ENCODE measurements around the gene KRT86.

KRT86 gene

DNA sequence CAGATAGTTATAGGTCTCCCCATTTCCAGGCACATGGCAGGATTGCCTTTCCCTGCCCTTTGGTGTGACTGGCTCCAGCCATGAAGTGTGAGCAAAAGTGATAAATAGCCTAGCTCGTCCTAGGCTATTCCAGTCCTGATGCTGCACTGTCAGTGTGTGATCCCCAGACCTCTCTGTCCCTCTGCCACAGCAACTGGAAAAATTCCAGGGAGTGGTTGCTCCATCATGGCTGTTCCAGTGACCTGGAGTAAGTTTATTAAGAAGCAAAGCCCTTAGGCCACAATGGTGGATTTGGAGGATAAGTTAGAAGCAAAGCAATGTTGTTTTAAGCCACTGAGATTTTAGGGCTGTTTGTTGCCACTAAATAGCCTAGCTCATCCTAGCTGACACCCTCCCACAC is 56.6 kb downstream of the KRT86 start:
- Histone ChIP-seq H3K36me3 (ENCODE audit: insufficient read depth, low read length) (no peaks in the 10 kb centered on the region), H2AFZ (ENCODE audit: low read length) (no peak overlapping the region), H4K20me1 (ENCODE audit: insufficient read depth, low read length) (no peaks in the 10 kb centered on the region), H3K4me3 (ENCODE audit: low read depth, low read length, poor library complexity, severe bottlenecking) (no peak overlapping the region), H3K79me2 (ENCODE audit: insufficient read depth, low read length) (no peaks in the 10 kb centered on the region), H3K4me2 (ENCODE audit: low read length) (no peak overlapping the region), H3K4me1 (ENCODE audit: insufficient read depth, low read length, severe bottlenecking) (no peaks in the 10 kb centered on the region), H3K27ac (ENCODE audit: low read depth, low read length, poor library complexity, severe bottlenecking) (no peak overlapping the region), H3K9me3 (ENCODE audit: low read length) (no peaks in the 10 kb centered on the region), H3K9ac (ENCODE audit: low read length) (no peak overlapping the region), H3F3A (ENCODE audit: insufficient read depth, low read length) (no peaks in the 10 kb centered on the region), H3K27me3 (ENCODE audit: insufficient read depth, low read length) (0 out of 2 replicates have a peak, but pooled peaks cover 5% of the 10 kb centered on the region), H3K9me2 (ENCODE audit: low read depth, low read length) (no peaks in the 10 kb centered on the region)
- no peak for TF ChIP-seq EZH2 (IDR thresholded peaks at IDR 0.05; ENCODE audit: borderline replicate concordance, low read length)
- TF ChIP-seq, protein P1, sequence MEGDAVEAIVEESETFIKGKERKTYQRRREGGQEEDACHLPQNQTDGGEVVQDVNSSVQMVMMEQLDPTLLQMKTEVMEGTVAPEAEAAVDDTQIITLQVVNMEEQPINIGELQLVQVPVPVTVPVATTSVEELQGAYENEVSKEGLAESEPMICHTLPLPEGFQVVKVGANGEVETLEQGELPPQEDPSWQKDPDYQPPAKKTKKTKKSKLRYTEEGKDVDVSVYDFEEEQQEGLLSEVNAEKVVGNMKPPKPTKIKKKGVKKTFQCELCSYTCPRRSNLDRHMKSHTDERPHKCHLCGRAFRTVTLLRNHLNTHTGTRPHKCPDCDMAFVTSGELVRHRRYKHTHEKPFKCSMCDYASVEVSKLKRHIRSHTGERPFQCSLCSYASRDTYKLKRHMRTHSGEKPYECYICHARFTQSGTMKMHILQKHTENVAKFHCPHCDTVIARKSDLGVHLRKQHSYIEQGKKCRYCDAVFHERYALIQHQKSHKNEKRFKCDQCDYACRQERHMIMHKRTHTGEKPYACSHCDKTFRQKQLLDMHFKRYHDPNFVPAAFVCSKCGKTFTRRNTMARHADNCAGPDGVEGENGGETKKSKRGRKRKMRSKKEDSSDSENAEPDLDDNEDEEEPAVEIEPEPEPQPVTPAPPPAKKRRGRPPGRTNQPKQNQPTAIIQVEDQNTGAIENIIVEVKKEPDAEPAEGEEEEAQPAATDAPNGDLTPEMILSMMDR (IDR thresholded peaks at IDR 0.05; ENCODE audit: low read length), result no peak

DNA sequence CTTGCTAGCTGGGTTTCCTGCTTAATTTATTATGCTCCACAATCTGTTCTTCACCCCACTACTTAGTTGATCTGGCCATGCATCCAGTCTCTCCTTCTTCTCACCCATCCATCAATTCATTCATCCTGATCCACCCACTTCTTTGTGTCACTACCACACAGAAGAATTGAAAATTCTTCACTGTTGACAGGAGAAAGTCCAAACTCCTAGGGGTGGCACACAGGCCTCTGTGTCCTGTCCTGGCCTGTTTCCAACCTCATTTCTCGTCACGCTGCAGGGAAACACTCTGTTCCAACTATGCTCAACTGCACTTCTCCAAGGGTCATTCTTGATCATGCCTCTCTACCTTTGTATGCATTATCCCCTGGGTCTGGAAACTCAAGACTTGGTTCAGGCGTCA is 57.4 kb downstream of the KRT86 start:
- H3F3A ChIP-seq (ENCODE audit: insufficient read depth, low read length), result no peaks in the 10 kb centered on the region
- H3K4me1 ChIP-seq (ENCODE audit: insufficient read depth, low read length, severe bottlenecking), result no peaks in the 10 kb centered on the region
- no peaks in the 10 kb centered on the region for H3K79me2 ChIP-seq (ENCODE audit: insufficient read depth, low read length)
- H3K36me3 ChIP-seq (ENCODE audit: insufficient read depth, low read length), result no peaks in the 10 kb centered on the region
- no peaks in the 10 kb centered on the region for H3K9me3 ChIP-seq (ENCODE audit: low read length)
- no peak overlapping the region for H2AFZ ChIP-seq (ENCODE audit: low read length)
- TF ChIP-seq EZH2 (IDR thresholded peaks at IDR 0.05; ENCODE audit: borderline replicate concordance, low read length), result no peak
- TF ChIP-seq, protein P1 (IDR thresholded peaks at IDR 0.05; ENCODE audit: low read length), result no peak
- no peaks in the 10 kb centered on the region for H4K20me1 ChIP-seq (ENCODE audit: insufficient read depth, low read length)
- no peaks in the 10 kb centered on the region for H3K9me2 ChIP-seq (ENCODE audit: low read depth, low read length)
- H3K27ac ChIP-seq (ENCODE audit: low read depth, low read length, poor library complexity, severe bottlenecking), result no peak overlapping the region
- no peak overlapping the region for H3K4me2 ChIP-seq (ENCODE audit: low read length)
- 0 out of 2 replicates have a peak, but pooled peaks cover 5% of the 10 kb centered on the region for H3K27me3 ChIP-seq (ENCODE audit: insufficient read depth, low read length)
- no peak overlapping the region for H3K9ac ChIP-seq (ENCODE audit: low read length)
- H3K4me3 ChIP-seq (ENCODE audit: low read depth, low read length, poor library complexity, severe bottlenecking), result no peak overlapping the region

DNA sequence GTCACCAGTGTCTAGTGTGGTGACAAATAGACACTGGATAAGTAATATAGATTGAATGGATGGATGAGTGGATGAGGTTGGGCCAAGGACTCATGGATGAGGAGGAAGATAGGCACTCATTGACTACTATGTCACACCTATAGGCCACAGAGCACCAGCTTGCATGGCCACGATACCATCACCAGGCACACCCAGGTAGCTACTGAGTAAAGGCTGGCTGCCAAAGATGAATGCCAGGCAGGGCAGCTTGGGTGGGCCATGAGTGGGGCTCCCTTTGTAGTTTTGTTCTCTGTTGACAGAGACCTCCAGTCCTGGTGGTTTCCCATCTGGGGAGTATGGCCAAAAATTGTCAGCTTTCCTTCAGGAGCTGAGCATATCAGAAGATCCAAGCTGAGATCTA is 57.9 kb downstream of the KRT86 start:
- Histone ChIP-seq H3K9me3 (ENCODE audit: low read length) (no peaks in the 10 kb centered on the region; the same call in 1 of the 2 replicates), H3K9me2 (ENCODE audit: low read depth, low read length) (no peaks in the 10 kb centered on the region), H2AFZ (ENCODE audit: low read length) (no peak overlapping the region), H4K20me1 (ENCODE audit: insufficient read depth, low read length) (no peaks in the 10 kb centered on the region), H3K4me1 (ENCODE audit: insufficient read depth, low read length, severe bottlenecking) (no peaks in the 10 kb centered on the region), H3K9ac (ENCODE audit: low read length) (no peak overlapping the region), H3K27me3 (ENCODE audit: insufficient read depth, low read length) (0 out of 2 replicates have a peak, but pooled peaks cover 5% of the 10 kb centered on the region), H3K27ac (ENCODE audit: low read depth, low read length, poor library complexity, severe bottlenecking) (no peak overlapping the region), H3F3A (ENCODE audit: insufficient read depth, low read length) (no peaks in the 10 kb centered on the region; the same call in 1 of the 2 replicates), H3K79me2 (ENCODE audit: insufficient read depth, low read length) (no peaks in the 10 kb centered on the region), H3K36me3 (ENCODE audit: insufficient read depth, low read length) (no peaks in the 10 kb centered on the region), H3K4me2 (ENCODE audit: low read length) (no peak overlapping the region), H3K4me3 (ENCODE audit: low read depth, low read length, poor library complexity, severe bottlenecking) (no peak overlapping the region)
- TF ChIP-seq EZH2 (IDR thresholded peaks at IDR 0.05; ENCODE audit: borderline replicate concordance, low read length), result no peak
- TF ChIP-seq, protein P1 (IDR thresholded peaks at IDR 0.05; ENCODE audit: low read length), result no peak

Measured in OCI-LY1 (cell line).